Stimulated activated CD4-positive, alpha-beta T cell treated with anti-CD3 and anti-CD28 coated beads, Interleukin-12 subunit alpha, Interleukin-12 subunit beta, amount 100 ng/mL, for 48 hours (primary cell): ENCODE measurements around the gene MT4.

ENCODE experiments used
- DNase-seq, 3 donors: peaks; one replicate each; pipeline ENCODE4 v3.0.0-alpha.2; 2020; ENCODE audit warnings: low read depth in 2 of 3, low spot score in 1 of 3

MT4 gene

DNA sequence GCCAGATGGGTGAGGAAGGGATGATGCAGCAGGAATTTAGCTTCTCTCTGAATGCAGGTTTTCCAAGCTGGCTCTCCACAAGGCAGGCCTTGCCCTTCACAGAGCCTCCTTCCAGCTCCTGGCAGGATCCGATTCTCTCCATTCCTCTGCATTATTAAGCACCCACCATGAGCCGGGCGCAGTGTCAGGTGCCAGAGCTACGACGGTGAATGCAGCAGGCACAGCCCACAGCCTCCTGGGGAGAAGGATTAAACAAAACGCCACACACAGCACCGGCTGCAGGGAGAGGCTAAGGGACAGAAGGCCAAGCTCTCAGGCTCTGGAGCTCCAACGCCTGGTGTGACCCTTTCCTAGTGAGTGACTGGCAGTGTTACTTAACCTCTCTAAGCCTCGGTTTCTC lies 36.5 kb downstream of the MT4 start:
- no peak for DNase-seq

DNA sequence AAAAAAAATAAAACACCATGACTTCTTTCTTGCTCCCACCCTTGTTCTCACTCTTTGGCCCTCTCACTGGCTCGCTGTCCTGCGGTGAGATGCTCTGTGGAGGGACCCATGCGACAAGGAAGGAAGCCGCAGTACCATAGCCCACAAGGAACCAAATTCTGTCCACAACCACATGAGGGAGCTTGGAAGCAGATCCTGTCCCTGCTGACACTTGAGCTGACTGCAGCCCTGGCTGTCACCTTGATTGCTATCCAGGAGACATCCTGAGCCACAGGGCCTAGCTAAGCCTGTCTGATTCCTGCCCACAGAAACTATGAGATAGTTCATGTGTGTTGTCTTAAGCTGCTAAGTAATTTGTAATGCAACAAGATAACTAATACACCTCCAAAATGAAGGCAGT lies 38.7 kb downstream of the MT4 start:
- no peak for DNase-seq

DNA sequence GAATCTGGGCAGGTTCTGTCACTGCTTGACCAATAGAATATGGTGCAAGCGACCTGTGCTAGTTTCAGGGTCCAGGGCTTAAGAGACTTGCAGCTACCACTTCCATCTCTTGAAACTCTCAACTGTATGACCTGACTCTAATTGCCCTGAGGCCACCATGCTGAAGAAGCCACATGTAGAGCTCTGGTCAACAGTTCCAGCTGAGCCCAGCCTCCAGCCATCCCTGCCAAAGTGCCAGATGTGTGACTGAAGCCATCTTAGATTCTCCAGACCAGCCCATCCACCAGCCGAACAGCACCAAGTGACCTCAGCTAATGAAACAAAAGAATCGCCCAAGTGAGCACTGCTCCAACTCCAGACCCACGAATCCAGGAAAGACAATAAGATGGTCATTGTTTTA lies 40.1 kb downstream of the MT4 start:
- no peak for DNase-seq

DNA sequence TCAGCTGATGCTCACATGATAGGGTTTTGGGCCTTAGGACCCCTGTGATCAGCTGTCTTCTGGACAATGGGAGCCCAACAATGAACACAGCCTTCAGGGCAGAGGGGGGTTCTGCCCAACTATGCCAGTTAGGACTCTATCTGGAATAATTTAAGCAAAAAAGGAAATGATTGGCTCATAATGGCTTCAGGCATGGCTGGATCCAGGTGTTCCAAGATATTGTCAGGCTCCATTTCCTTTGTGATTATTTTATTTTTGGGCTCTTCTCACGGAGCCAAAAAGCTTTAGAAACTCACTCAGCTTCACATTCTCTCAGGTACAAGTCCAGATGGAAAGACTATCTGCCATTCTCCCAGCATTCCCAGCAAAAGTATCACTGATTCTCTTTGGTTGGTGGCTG lies 40.6 kb downstream of the MT4 start:
- DNase-seq = no peak

DNA sequence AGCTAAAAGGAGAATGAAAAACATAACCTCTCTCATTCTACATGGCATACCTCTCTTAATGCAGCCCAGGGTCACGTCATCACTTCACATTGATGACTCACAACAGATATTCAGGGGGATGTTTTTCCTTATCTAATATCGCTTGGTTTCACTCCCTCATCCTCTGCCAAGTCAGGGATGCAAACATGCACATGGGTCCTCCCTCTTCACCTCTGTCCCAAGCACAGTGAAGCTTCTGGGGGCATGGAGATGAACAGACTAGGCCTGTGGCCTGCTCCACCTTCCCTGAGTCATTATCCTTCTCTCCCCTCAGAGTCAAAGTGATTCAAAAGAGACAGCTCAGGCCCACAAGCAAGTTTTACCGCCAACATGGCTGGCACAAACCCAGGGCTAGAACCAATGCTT lies 41.2 kb downstream of the MT4 start:
- DNase-seq = no peak

DNA sequence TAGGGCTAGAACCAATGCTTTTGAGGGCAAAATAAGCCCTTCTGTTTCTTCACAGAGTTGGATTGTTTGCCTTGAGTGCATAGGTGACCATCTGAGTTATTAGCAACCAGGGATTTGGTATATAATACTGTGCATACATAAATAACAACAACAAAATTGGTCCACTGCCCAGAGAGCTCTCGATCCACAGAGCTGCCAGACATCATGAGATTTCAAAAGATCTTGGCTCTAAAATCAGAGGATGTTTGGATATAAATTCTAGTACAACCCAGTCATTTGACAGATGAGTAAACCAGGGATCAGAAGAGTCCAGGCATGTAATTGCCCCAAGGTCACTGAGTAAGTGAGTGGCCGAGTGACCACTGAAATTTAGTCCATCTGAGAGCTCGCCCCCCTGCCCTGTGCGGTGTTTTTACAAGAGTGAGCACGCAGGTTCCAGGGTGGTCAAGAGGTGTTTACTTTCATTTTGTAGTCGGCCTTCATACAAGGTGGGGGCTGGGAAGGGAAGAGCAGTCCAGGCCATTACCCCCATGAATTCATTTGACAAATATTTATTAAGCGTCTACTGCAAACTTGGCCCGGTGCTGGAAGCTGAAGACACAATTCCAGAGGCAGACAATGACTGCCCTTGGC lies 41.7 kb downstream of the MT4 start:
- DNase-seq = no peak

DNA sequence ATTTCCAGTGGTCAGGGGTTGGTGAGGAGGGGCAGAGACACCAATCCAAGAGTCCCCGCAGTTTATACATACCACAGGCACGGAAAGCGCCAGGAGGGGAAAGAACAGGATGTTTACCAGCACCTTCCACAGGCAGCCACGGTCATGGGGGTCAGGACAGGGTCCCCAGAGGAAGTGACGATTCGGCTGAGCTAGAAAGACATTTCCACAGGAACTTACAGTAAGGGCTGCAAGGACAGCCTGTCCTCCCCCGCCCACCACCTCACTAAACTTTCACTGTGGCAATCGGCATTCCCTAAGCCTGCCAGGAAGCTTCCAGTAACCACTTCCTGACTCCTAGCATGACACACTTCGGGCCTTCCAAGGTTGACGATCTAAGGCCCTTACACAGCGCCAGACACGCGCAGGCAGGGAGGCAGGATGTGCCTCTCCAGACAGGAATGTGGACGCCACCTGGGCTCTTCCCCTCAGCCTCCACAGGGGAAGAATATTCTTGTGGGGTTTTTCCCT lies 42.3 kb downstream of the MT4 start:
- DNase-seq = no peak

DNA sequence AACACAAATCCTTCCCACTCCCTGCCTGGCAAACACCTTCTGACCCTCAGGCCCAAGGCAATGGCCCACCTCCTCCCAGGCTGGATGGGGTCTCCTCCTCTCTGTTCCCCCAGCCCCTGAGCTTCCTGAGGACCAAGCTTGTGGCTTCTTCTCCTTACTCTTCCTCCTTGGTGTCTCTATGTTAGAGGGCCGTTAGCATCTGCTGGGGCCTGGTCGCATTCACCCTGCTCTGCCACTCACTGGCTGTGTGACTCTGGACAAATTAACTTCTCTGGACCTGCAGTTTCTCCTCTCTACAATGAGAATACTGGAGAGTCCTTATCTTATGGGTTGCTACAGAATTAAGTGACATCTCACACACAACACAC lies 42.8 kb downstream of the MT4 start:
- DNase-seq = no peak

DNA sequence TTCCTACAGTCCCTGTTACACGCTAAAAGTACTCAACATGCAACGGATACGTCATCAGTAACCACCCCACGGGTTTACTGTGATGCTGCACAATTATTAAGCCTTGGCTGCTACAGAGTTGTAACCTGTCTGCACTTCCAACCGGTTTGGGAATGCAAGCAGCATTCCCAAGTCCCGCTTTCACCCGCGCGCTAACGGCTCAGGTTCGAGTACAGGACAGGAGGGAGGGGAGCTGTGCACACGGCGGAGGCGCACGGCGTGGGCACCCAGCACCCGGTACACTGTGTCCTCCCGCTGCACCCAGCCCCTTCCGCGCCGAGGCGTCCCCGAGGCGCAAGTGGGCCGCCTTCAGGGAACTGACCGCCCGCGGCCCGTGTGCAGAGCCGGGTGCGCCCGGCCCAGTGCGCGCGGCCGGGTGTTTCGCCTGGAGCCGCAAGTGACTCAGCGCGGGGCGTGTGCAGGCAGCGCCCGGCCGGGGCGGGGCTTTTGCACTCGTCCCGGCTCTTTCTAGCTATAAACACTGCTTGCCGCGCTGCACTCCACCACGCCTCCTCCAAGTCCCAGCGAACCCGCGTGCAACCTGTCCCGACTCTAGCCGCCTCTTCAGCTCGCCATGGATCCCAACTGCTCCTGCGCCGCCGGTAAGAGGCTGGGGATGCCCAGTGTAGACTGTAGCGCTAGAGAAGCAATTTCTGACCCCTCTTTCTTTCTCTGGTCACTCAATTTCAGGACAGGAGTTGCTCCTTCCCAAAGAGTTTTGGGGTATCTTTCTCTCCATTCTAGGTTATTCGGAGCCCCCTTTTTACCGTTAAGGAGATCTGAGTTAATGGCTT lies 43.4 kb downstream of the MT4 start, which contains the start of gene MT2A:
Gene MT2A, plus strand, starts transcription at position 542 of the 833 bp plus-strand sequence. Its CDS starts 72 bp downstream, at position 614.
- DNase-seq = peak; percentile 80 to 92 (median 84)

DNA sequence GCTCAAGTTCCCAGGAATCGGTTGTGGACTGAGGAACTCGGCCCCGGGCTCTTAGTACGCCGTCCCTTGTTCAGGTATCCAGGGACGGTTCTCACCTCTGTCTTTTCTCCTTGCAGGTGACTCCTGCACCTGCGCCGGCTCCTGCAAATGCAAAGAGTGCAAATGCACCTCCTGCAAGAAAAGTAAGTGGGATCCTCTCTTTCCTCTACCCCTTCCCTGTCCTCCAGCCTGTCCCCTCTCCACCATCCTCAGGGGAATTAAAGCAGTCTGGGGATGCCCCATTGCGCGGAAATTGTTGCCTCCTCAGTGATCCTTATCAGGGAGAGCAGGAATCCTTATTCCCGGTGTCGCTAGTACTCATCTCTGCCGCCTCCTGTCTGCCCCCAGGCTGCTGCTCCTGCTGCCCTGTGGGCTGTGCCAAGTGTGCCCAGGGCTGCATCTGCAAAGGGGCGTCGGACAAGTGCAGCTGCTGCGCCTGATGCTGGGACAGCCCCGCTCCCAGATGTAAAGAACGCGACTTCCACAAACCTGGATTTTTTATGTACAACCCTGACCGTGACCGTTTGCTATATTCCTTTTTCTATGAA lies 44.1 kb downstream of the MT4 start:
- DNase-seq = no peak

DNA sequence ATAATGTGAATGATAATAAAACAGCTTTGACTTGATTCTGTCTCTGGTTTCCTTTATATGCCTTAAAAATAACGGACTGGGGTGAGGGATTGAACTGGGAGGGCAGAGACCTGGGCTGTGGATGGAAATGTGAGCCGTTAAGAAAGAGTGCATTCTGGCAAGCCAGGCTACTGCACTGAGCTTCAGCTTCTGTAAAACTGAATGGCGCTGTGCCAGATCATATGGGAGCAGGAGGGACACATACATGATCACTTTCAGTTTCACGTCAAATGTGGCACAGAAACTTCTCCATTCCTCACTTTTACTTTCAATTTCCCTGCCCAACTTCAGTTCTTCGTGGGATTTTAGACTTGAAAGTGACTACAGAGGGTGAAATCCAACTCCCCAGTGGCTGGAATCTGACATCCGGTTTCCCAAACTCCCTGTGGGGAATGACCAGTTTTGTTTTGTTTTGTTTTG lies 44.6 kb downstream of the MT4 start:
- peak; percentile 60 to 71 (median 71) for DNase-seq

DNA sequence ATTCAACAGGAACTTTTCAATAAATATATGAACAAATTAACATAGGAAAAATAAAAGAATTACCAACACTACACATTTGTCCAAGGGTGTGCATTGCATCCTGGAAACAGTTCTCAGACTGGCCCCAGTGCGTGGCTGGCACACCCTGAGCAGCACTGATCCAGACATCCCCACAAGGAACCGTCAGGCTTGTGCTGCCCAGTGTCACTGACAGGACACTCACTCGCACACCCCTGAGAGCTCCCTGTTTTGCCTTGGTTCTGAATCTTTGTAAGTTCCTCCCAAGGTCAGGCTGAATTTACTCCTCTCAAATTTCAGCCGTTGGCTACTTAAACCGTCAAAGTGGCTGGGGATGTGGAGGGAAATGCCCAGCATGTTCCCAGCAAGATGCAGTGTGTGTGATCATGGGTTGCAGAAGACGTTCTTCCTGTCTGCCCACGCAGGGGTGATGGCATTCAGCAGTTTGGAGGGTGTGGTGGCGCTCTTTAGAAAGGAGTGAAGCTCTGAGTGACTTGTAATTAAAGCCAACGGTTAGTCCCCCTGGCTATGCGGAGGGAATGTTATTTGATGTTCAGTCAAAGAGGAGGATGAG lies 45.2 kb downstream of the MT4 start:
- DNase-seq = peak; percentile 63 to 77 (median 73)

DNA sequence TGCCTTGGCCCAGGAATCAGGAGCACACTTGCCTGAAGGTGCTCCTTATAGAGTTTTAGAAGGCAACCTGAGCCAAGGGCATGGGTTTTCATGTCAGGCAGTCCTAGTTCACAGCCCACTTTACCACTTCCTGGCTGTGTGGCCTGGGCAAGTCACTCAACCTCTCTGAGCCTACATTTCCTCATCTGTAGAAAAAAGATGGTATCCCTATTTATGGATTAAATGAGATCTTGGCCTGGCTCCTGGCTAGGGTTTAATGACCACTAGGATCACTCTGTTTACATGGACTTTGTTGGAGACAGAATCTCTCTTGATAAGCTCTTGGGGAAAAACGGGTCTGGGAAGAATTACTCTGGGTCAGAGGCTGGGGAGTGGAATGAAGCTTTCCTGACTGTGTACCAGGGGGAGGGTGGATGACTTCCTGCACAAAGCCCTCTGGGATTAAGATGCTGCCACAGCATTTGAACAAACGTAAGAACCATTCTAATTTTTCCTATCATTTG lies 45.8 kb downstream of the MT4 start:
- no peak for DNase-seq

DNA sequence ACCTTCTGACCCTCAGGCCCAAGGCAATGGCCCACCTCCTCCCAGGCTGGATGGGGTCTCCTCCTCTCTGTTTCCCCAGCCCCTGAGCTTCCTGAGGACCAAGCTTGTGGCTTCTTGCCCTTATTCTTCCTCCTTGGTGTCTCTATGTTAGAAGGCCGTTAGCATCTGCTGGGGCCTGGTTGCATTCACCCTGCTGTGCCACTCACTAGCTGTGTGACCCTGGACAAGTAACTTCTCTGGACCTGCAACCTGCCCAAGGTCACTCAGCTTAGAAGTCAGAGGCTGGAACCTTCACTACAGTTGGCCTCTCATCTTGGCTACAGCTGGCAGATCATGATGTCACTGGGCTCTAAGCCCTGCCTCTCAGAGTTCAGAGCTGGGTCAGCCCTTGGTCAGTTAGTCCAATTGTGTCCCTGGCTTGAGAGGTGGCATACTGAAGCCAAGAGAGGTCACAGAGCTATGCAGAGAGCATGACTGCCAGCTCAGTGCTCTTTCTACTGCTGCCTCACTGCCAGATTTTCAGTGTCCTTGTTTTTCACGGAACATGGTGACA lies 46.5 kb downstream of the MT4 start:
- no peak for DNase-seq

DNA sequence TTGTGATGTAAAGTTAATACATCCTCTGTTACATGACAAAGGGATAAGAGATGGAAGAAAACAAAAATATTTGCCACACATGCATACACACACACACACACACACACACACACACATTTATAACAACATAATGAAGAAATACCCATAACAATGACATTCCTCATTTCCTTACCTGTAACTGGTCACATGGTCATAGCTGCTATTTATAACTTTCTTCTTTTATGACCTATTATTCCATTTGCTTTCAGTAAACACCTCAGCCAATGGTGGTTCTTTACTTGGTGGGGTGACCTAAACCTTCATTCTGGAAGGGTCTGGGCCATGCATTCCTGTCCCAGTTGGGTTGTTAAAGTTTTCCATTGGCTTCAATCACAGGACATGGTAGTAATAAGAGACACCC lies 48.8 kb downstream of the MT4 start:
- no peak for DNase-seq

DNA sequence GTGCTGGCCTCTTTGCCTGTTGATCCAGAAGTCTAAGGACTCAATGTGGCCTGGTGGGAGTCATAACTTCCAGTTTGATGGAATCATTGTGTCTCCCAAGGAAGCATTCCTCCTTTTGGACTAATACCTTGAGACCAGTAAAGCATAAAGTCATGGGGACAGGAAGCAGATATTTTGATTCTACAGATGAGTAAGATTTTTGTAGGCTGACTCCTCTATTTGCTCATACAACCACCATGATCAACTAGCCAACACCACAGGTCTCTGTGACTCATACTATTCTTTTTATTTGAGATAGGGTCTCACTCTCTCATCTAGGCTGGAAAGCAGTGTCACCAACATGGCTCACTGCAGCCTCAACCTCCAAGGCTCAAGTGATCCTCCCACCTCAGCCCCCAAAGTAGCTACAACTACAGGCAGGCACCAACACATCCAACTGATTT lies 49.7 kb downstream of the MT4 start:
- DNase-seq = no peak

DNA sequence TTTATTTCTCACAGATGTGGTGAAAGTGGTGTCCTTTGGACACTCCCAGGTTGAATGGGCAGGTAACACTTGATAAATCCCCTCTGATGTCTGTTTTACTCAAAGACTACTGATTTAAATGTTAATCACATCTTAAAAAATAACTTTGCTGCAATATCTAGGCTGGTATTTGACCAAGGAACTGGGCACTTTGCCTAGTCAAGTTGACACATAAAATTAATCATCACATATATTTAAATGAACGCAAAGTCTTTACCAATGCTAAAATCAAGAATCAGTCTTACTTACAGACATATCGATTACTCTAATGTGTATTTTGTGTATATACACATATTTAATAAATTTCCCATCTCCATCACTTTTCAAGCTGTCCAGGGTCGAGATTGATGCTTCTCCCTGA lies 50.5 kb downstream of the MT4 start:
- DNase-seq = no peak

DNA sequence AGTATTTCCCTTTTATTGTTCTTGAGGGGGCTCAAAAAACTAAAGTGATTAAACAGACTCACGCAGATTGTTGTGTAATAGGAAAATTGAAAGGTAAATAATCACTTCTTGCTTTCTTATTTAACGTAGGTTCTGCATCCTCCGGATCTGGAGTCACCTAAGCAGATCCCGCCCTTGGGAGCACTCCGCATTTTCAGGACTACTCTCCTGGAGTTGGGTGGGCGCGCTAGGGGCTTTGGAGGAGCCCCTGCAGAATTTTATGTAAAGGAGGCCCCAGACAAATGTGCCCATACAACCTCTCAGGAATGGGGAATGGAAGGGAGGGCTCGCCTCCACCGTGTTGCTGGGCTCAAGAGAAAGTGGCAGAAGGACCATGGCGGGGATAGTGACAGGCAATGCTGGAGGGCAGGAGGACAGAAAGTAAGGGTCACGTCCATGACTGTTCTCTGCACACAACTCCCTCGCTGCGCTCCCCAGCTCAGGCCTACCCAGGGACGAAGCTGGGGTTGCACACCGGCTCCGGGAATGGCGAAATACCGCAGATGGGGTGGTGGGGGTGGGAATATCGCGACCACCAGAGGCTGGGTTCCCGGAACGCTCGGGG lies 51.8 kb downstream of the MT4 start:
- no peak for DNase-seq

DNA sequence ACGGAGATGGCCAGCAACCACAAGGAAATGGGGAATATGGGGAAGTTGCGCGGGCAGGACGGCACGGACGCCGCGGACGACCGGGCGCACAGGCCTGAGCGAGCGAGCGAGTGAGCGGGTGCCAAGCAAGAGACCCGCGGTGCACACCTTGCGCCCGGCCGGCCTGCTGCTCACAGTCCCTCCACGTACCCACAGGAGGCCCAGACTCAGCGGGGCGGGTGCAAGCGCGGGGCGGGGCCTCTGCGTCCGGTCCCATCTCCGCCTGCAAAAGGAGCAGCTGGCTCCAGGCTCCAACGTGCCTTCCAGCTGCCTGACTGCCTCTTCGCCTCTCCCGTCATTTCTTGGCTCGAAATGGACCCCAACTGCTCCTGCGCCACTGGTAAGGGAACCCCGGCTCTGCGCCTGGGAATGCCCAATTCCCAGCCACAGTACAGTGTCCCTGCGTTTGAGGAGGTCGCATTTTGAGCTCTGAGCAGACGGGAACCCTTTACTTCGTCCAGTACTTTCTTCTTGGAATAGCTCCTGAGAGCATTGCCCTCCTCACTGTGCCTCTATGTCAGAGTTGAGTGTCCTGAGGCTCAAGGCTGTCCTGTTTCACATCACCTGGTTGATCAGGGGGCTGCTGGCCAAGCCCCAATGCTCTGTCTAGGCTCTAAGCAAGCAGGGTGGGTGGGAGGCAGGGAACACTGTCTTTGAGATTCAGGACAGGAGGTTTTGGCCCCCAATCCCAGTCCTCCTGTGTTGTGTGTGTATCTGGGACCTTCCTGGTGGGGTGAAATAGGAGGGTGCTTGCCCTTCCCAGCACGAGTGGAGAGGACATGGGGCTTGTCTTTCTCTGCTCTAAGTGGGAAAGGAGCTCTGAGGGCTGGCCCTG lies 52.6 kb downstream of the MT4 start:
- DNase-seq = peak in 1 of 3 donors; percentile 52

DNA sequence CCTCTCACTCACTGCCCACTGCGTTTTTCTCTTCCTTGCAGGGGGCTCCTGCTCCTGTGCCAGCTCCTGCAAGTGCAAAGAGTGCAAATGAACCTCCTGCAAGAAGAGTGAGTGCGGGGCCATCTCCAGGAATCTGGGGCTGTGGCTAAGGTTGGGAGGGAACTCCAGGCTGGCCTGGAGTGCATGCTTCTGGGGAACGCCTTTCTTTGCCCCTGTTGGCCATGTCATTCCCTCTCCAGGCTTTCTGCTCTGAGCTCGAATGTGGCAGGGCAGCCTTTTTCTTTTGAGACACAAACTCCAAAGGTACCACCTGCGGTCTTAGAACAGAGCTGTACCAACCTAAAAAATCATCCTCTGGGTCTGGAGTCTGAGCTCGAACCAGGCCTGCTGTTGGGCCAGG lies 53.3 kb downstream of the MT4 start:
- DNase-seq = no peak
